Psoas muscle (tissue), 8 donors: Measurements from ENCODE around the gene TGFA. TPM values are rescaled to one million over a fixed set of nuclear protein-coding genes. Genes with fewer than 3 reads are reported as not detected.

Experiments
- ATAC-seq, 4 donors: fragments of 200-7000 bp; cut with Tn5 transposase; one replicate each; pipeline ENCODE4 v1.9.1; 2020; ENCODE audit warnings: moderate library complexity in 3 of 4, mild to moderate bottlenecking in 2 of 4
- DNase-seq, 2 donors: peaks; one replicate each; pipeline ENCODE4 v3.0.0-alpha.2; 2020
- H3K27ac ChIP-seq: fragments of 200-600 bp; one replicate; pipeline ENCODE4 v1.8.0; 2022
- H3K27me3 ChIP-seq, 3 donors: fragments of 200-600 bp in 1 of 3; one replicate each; pipeline versions ENCODE4 v1.6.1 to v1.8.0; 2013 to 2022; ENCODE audit warnings: low read length in 2 of 3, mild to moderate bottlenecking in 2 of 3, moderate library complexity in 1 of 3; ENCODE audit not compliant: insufficient read depth in 3 of 3
- H3K36me3 ChIP-seq, 2 donors: fragments of 200-600 bp in 1 of 2; one replicate each; pipeline versions ENCODE4 v1.6.1 to v1.8.0; 2013 to 2022; ENCODE audit warnings: low read depth in 1 of 2, mild to moderate bottlenecking in 1 of 2, moderate library complexity in 1 of 2; ENCODE audit not compliant: insufficient read depth in 1 of 2
- H3K4me1 ChIP-seq: fragments of 200-600 bp; one replicate; pipeline ENCODE4 v1.8.0; 2022
- H3K4me3 ChIP-seq: fragments of 200-600 bp; one replicate; pipeline ENCODE4 v1.8.0; 2022; ENCODE audit warnings: mild to moderate bottlenecking
- H3K9me3 ChIP-seq: fragments of 200-600 bp; one replicate; pipeline ENCODE4 v1.8.0; 2022
- CTCF ChIP-seq: fragments of 200-600 bp; IDR thresholded peaks from one replicate; pipeline ENCODE4 v1.8.0; 2022; ENCODE audit warnings: antibody characterized with exemption
- WGBS, 3 donors: extraction: QIAGEN DNeasy Blood & Tissue Kit; methylation state at CpG; one replicate each; pipeline versions ENCODE4 v1.1.6 to v1.1.7; 2013; 5-methylcytosine and 5-hydroxymethylcytosine counted together
- intact Hi-C, 2 donors: fragments of 100-400 bp; cut with DNase I; formaldehyde crosslinking; loops; one replicate each; pipeline versions ENCODE4 v1.11.0 to v1.14.2; 2022
- polyA plus RNA-seq, 3 donors: library from polyadenylated mRNA; stranded (reverse); fragments of 200-250 nt; gene quantifications; one replicate each; pipeline ENCODE4 v1.2.3, GENCODE V29; 2013
- total RNA-seq, 4 donors: library from RNA; stranded (reverse); fragmentation: NEBNext Ultra II Directional in 2 of 4; extraction: Animal tissue kit (Norgen Biotek cat#: 25700) in 2 of 4; gene quantifications; one replicate each; pipeline versions ENCODE4 v1.2.1 to v1.2.4, GENCODE V29; 2021 to 2023
- donor health status: healthy with polysubstance abuse.
- donor health status: DM: no; HTN: no; CAD: no; lungs with moderate emphysema.
- donor health status: Bipolar disorder and iron deficiency.
- donor health status: healthy.
- donor health status: DM: yes; HTN: yes; CAD: no.
- donor health status: DM: no; HTN: no; CAD: no.
- donor health status: DM: no; HTN: no; CAD: no.
- donor health status: DM: yes; HTN: yes; CAD: no.

TGFA gene
- total and polyA plus RNA-seq, 7 donors, result 0.03 to 0.39 (median 0.12) TPM

- H3K27ac ChIP-seq, result no peak overlapping the region
- no peak for TF ChIP-seq CTCF
- peaks cover 0 to 15% (median 0%) of the 10 kb centered on the region in 3 donors for H3K27me3 ChIP-seq
- no peak overlapping the region for H3K4me3 ChIP-seq
- H3K9me3 ChIP-seq, result no peaks in the 10 kb centered on the region
- no peak for ATAC-seq
- no peaks in the 10 kb centered on the region for H3K4me1 ChIP-seq
- no peaks in the 10 kb centered on the region for H3K36me3 ChIP-seq
- DNase-seq, result no peak
- intact Hi-C loops, result no loop called here
- WGBS, 3 donors, result 52 to 59% (median 57%) methylated on average over 5 of the region's 5 CpGs
These were observed 56.8 kb downstream of the TGFA start for GRCh38 chr2:70496819-70497218.

- DNase-seq, result no peak
- 88 to 91% (median 88%) methylated on average over 3 of the region's 3 CpGs for WGBS, 3 donors
- intact Hi-C loops, result no loop called here
- TF ChIP-seq CTCF, result no peak
- H3K27ac ChIP-seq, result no peak overlapping the region
- no peak overlapping the region for H3K4me3 ChIP-seq
- no peaks in the 10 kb centered on the region for H3K9me3 ChIP-seq
- peaks cover 0 to 12% (median 1%) of the 10 kb centered on the region in 3 donors for H3K27me3 ChIP-seq
- ATAC-seq, result no peak
- no peaks in the 10 kb centered on the region for H3K4me1 ChIP-seq
- H3K36me3 ChIP-seq, result no peaks in the 10 kb centered on the region
These were observed 59.2 kb downstream of the TGFA start for GRCh38 chr2:70494293-70494886.

GRCh38 chr2:70490381-70490780 lies 63.2 kb downstream of the TGFA start:
- DNase-seq (no peak), ATAC-seq (no peak)
- H3K36me3 ChIP-seq, result no peaks in the 10 kb centered on the region
- no peak for TF ChIP-seq CTCF
- no peaks in the 10 kb centered on the region for H3K4me1 ChIP-seq
- peaks cover 1 to 6% (median 3%) of the 10 kb centered on the region in 3 donors for H3K27me3 ChIP-seq
- no peak overlapping the region for H3K27ac ChIP-seq
- intact Hi-C loops, result no loop called here
- H3K9me3 ChIP-seq, result no peaks in the 10 kb centered on the region
- no peak overlapping the region for H3K4me3 ChIP-seq
- WGBS, 3 donors, result 65 to 72% (median 66%) methylated on average over 5 of the region's 5 CpGs

- H3K4me1 ChIP-seq, result no peaks in the 10 kb centered on the region
- no peak overlapping the region for H3K27ac ChIP-seq
- ATAC-seq (no peak), DNase-seq (no peak)
- no peaks in the 10 kb centered on the region for H3K9me3 ChIP-seq
- H3K36me3 ChIP-seq, result no peaks in the 10 kb centered on the region
- TF ChIP-seq CTCF, result no peak
- H3K4me3 ChIP-seq, result no peak overlapping the region
- 70 to 78% (median 72%) methylated on average over 10 of the region's 10 CpGs for WGBS, 3 donors
- intact Hi-C loops, result no loop called here
- peaks cover 1 to 6% (median 3%) of the 10 kb centered on the region in 3 donors for H3K27me3 ChIP-seq
These were observed 64.5 kb downstream of the TGFA start for GRCh38 chr2:70489165-70489564.

- H3K27me3 ChIP-seq, result peaks cover 0 to 6% (median 3%) of the 10 kb centered on the region in 3 donors
These were observed 69.5 kb downstream of the TGFA start for GRCh38 chr2:70484086-70484485.

More at GRCh38 chr2:70484086-70484485, 69.5 kb downstream of the TGFA start:
- no peak for DNase-seq
- no peaks in the 10 kb centered on the region for H3K9me3 ChIP-seq
- no peak for TF ChIP-seq CTCF
- no peaks in the 10 kb centered on the region for H3K36me3 ChIP-seq
- WGBS, 3 donors, result 71 to 86% (median 72%) methylated on average over 1 of the region's 1 CpG
- no peaks in the 10 kb centered on the region for H3K4me1 ChIP-seq
- H3K4me3 ChIP-seq, result no peak overlapping the region
- H3K27ac ChIP-seq, result no peak overlapping the region
- no peak for ATAC-seq
- intact Hi-C loops, result no loop called here
